CD4-positive, alpha-beta T cell treated with Interleukin-6 for 4 hours (primary cell): ENCODE data around the gene PARP6.

ENCODE experiments used
- DNase-seq: peaks from one replicate; pipeline ENCODE4 v3.0.0-alpha.2; 2020; ENCODE audit warnings: mixed read lengths

Gene PARP6

GRCh38 chr15:72198356-72199204, 73.8 kb downstream of the PARP6 start:
- DNase-seq: no peak

- peak; percentile 27 for DNase-seq
These were observed 74.6 kb downstream of the PARP6 start, which contains the start of gene GRAMD2A for GRCh38 chr15:72197460-72198355. GRAMD2A (minus strand) TSS chr15:72197787.

GRCh38 chr15:72197041-72197459, 75.3 kb downstream of the PARP6 start:
- DNase-seq: no peak

- DNase-seq: no peak
These were observed 75.8 kb downstream of the PARP6 start for GRCh38 chr15:72196409-72197040.

- no peak for DNase-seq
These were observed 77.2 kb downstream of the PARP6 start for GRCh38 chr15:72195101-72195511.

GRCh38 chr15:72193836-72194396, 78.4 kb downstream of the PARP6 start:
- DNase-seq: no peak

GRCh38 chr15:72192416-72192815, 79.9 kb downstream of the PARP6 start:
- DNase-seq: no peak
